Fibroblast of lung (primary cell): ENCODE measurements around the gene UGT1A7. TPM values are rescaled to one million over a fixed set of nuclear protein-coding genes. Genes with fewer than 3 reads are reported as not detected.

Experiments
- DNase-seq, 2 donors: peaks; one replicate each; pipeline versions ENCODE4 v3.0.0 to v3.0.0-alpha.2; 2010; ENCODE audit warnings: low read depth in 2 of 2
- H2AFZ ChIP-seq: 2 replicates; pipeline ENCODE4 v1.5.1; 2012; ENCODE audit warnings: low read length, control low read depth, inconsistent platforms
- H3K27ac ChIP-seq: 2 replicates; pipeline ENCODE4 v1.5.1; 2011; ENCODE audit warnings: low read length, control low read depth; ENCODE audit not compliant: insufficient read depth
- H3K27me3 ChIP-seq: 2 replicates; pipeline ENCODE4 v1.5.1; 2011; ENCODE audit warnings: mild to moderate bottlenecking, low read length; ENCODE audit not compliant: control insufficient read depth, insufficient read depth
- H3K36me3 ChIP-seq: 2 replicates; pipeline ENCODE4 v1.5.1; 2011; ENCODE audit warnings: low read length; ENCODE audit not compliant: control insufficient read depth, insufficient read depth
- H3K4me1 ChIP-seq: 2 replicates; pipeline ENCODE4 v1.5.1; 2011; ENCODE audit warnings: low read length; ENCODE audit not compliant: control insufficient read depth, insufficient read depth; ENCODE audit errors: extremely low read depth
- H3K4me2 ChIP-seq: 2 replicates; pipeline ENCODE4 v1.5.1; 2011; ENCODE audit warnings: low read length, control low read depth; ENCODE audit not compliant: insufficient read depth; ENCODE audit errors: extremely low read depth
- H3K4me3 ChIP-seq, 4 experiments: fragments of 200-600 bp in 1 of 4; sonication (generic) in 1 of 4; replicated peaks in 1 of 4; 2 replicates each; pipeline ENCODE4 v1.5.1; 2011 to 2016; ENCODE audit warnings: low read length in 4 of 4, low read depth in 3 of 4, mild to moderate bottlenecking in 3 of 4, control low read depth in 2 of 4, inconsistent platforms in 1 of 4, mixed read lengths in 1 of 4; ENCODE audit not compliant: insufficient read depth in 1 of 4; ENCODE audit errors: control extremely low read depth in 1 of 4
- H3K79me2 ChIP-seq: 2 replicates; pipeline ENCODE4 v1.5.1; 2012; ENCODE audit warnings: mild to moderate bottlenecking, low read length, inconsistent platforms; ENCODE audit not compliant: control insufficient read depth, insufficient read depth
- H3K9ac ChIP-seq: 2 replicates; pipeline ENCODE4 v1.5.1; 2011; ENCODE audit warnings: mild to moderate bottlenecking, low read length, control low read depth; ENCODE audit not compliant: insufficient read depth
- H3K9me3 ChIP-seq: 2 replicates; pipeline ENCODE4 v1.5.1; 2012; ENCODE audit warnings: low read depth, low read length; ENCODE audit not compliant: control insufficient read depth, insufficient read depth
- H4K20me1 ChIP-seq: 2 replicates; pipeline ENCODE4 v1.5.1; 2011; ENCODE audit warnings: low read length; ENCODE audit not compliant: control insufficient read depth, insufficient read depth; ENCODE audit errors: extremely low read depth
- CTCF ChIP-seq, 2 donors: IDR thresholded peaks in 1 of 2; conservative IDR thresholded peaks in 1 of 2; 1 replicate in 1 of 2; 2 replicates in 1 of 2; pipeline ENCODE4 v1.5.1; 2011 to 2012; ENCODE audit warnings: low read length in 2 of 2, control low read depth in 1 of 2, inconsistent platforms in 1 of 2, low read depth in 1 of 2, mild to moderate bottlenecking in 1 of 2
- EZH2 ChIP-seq: IDR thresholded peaks from 2 replicates; pipeline ENCODE4 v1.5.1; 2012; ENCODE audit warnings: low read length, control low read depth, mild to moderate bottlenecking; ENCODE audit errors: missing control alignments
- polyA plus RNA-seq, 2 donors: library from polyadenylated mRNA; depleted of rRNA in 1 of 2; stranded (reverse) in 1 of 2; unstranded in 1 of 2; fragments of >200 nt; gene quantifications; 2 replicates each; pipeline ENCODE4 v1.2.1, GENCODE V29; 2011 to 2012; ENCODE audit warnings: missing spikeins in 1 of 2
- total RNA-seq: library from RNA; depleted of rRNA; stranded (reverse); fragments of >200 nt; gene quantifications from 2 replicates; pipeline ENCODE4 v1.2.1, GENCODE V29; 2014

The UGT1A7 gene
- total and polyA plus RNA-seq, 2 donors (not counting 1 experiment from before 2014, with no cell fraction given): not detected

- peaks cover 4% of the 10 kb centered on the region for H3K27me3 ChIP-seq
- no peak overlapping the region for H3K4me2 ChIP-seq
- no peaks in the 10 kb centered on the region for H3K4me1 ChIP-seq
- H3K9me3 ChIP-seq: no peaks in the 10 kb centered on the region
- no peak overlapping the region for H3K4me3 ChIP-seq
- no peak for DNase-seq
- H4K20me1 ChIP-seq: no peaks in the 10 kb centered on the region
- TF ChIP-seq EZH2 (no peak), CTCF (conservative IDR thresholded peaks at IDR 0.05 in 1 of 2, IDR thresholded peaks at IDR 0.05 in 1 of 2; ENCODE audit: low read depth in 1 of 2, low read length in 2 of 2) (no peak)
- no peaks in the 10 kb centered on the region for H3K36me3 ChIP-seq
- no peak overlapping the region for H2AFZ ChIP-seq
- no peak overlapping the region for H3K27ac ChIP-seq
- H3K79me2 ChIP-seq: no peaks in the 10 kb centered on the region
- no peak overlapping the region for H3K9ac ChIP-seq
These were observed 138.4 kb downstream of the UGT1A7 start for GRCh38 chr2:233819884-233820773.

GRCh38 chr2:233820774-233821105 lies 139.0 kb downstream of the UGT1A7 start:
- no peaks in the 10 kb centered on the region for H3K9me3 ChIP-seq
- no peaks in the 10 kb centered on the region for H4K20me1 ChIP-seq
- H2AFZ ChIP-seq: no peak overlapping the region
- H3K4me2 ChIP-seq: no peak overlapping the region
- H3K27ac ChIP-seq: no peak overlapping the region
- no peaks in the 10 kb centered on the region for H3K36me3 ChIP-seq
- H3K27me3 ChIP-seq: peaks cover 4% of the 10 kb centered on the region
- H3K4me3 ChIP-seq: no peak overlapping the region
- TF ChIP-seq EZH2 (no peak), CTCF (conservative IDR thresholded peaks at IDR 0.05 in 1 of 2, IDR thresholded peaks at IDR 0.05 in 1 of 2; ENCODE audit: low read depth in 1 of 2, low read length in 2 of 2) (no peak)
- H3K79me2 ChIP-seq: no peaks in the 10 kb centered on the region
- no peak for DNase-seq
- no peak overlapping the region for H3K9ac ChIP-seq
- H3K4me1 ChIP-seq: no peaks in the 10 kb centered on the region

- H3K79me2 ChIP-seq: no peaks in the 10 kb centered on the region
- no peaks in the 10 kb centered on the region for H4K20me1 ChIP-seq
- no peak overlapping the region for H3K27ac ChIP-seq
- no peaks in the 10 kb centered on the region for H3K9me3 ChIP-seq
- DNase-seq: no peak
- TF ChIP-seq CTCF (conservative IDR thresholded peaks at IDR 0.05 in 1 of 2, IDR thresholded peaks at IDR 0.05 in 1 of 2; ENCODE audit: low read depth in 1 of 2, low read length in 2 of 2) (no peak), EZH2 (no peak)
- H3K4me3 ChIP-seq: no peak overlapping the region
- no peaks in the 10 kb centered on the region for H3K36me3 ChIP-seq
- no peaks in the 10 kb centered on the region for H3K4me1 ChIP-seq
- H3K9ac ChIP-seq: no peak overlapping the region
- peaks cover 4% of the 10 kb centered on the region for H3K27me3 ChIP-seq
- H2AFZ ChIP-seq: no peak overlapping the region
- H3K4me2 ChIP-seq: no peak overlapping the region
These were observed 139.5 kb downstream of the UGT1A7 start for GRCh38 chr2:233821196-233821595.
